ENCODE data around the gene SENP3.

Gene SENP3

GRCh38 chr17:7561589-7562207, at the start of gene SENP3:
Gene SENP3 (plus strand): TSS chr17:7561919. CDS start chr17:7563077, 1,158 bp downstream.
- DNase-seq, result peak; percentile 89 to 90

- no peak for DNase-seq
Observed at GRCh38 chr17:7512105-7512504, 49.6 kb upstream of the SENP3 start.

GRCh38 chr17:7512824-7513540, 48.7 kb upstream of the SENP3 start:
- no peak for DNase-seq

GRCh38 chr17:7513850-7514419, 47.8 kb upstream of the SENP3 start:
- no peak for DNase-seq

- DNase-seq, result no peak
Observed at GRCh38 chr17:7515911-7516610, 45.7 kb upstream of the SENP3 start.

GRCh38 chr17:7523033-7523432, 38.7 kb upstream of the SENP3 start:
- DNase-seq, result peak; percentile 40 to 44

GRCh38 chr17:7528842-7529241, 32.9 kb upstream of the SENP3 start:
- DNase-seq, result no peak

GRCh38 chr17:7530023-7530900, 31.5 kb upstream of the SENP3 start:
- DNase-seq, result no peak

GRCh38 chr17:7538050-7538449, 23.7 kb upstream of the SENP3 start:
- no peak for DNase-seq

GRCh38 chr17:7538891-7539545, 22.7 kb upstream of the SENP3 start:
- DNase-seq, result no peak

- DNase-seq, result no peak
Observed at GRCh38 chr17:7541074-7541621, 20.6 kb upstream of the SENP3 start.

GRCh38 chr17:7544911-7545310, 16.8 kb upstream of the SENP3 start:
- no peak for DNase-seq

GRCh38 chr17:7548585-7549400, 12.9 kb upstream of the SENP3 start, which contains the start of gene TNFSF12:
Gene TNFSF12 (plus strand): TSS chr17:7549058. CDS start chr17:7549154, 96 bp downstream.
- DNase-seq, result peak in 1 of 2 donors; percentile 44

- DNase-seq, result peak in 1 of 2 donors; percentile 27
Observed at GRCh38 chr17:7549401-7550055, 12.2 kb upstream of the SENP3 start.

GRCh38 chr17:7550344-7550743, 11.4 kb upstream of the SENP3 start:
- DNase-seq, result no peak

GRCh38 chr17:7551396-7551795, 10.3 kb upstream of the SENP3 start:
- DNase-seq, result no peak

GRCh38 chr17:7552621-7553051, 9.1 kb upstream of the SENP3 start:
- DNase-seq, result no peak

- DNase-seq, result no peak
Observed at GRCh38 chr17:7553356-7553755, 8.4 kb upstream of the SENP3 start.

GRCh38 chr17:7555320-7555948, 6.3 kb upstream of the SENP3 start:
- DNase-seq, result no peak

- no peak for DNase-seq
Observed at GRCh38 chr17:7556627-7557026, 5.1 kb upstream of the SENP3 start.
